Measurements from ENCODE around the gene PDE7B.

DNA sequence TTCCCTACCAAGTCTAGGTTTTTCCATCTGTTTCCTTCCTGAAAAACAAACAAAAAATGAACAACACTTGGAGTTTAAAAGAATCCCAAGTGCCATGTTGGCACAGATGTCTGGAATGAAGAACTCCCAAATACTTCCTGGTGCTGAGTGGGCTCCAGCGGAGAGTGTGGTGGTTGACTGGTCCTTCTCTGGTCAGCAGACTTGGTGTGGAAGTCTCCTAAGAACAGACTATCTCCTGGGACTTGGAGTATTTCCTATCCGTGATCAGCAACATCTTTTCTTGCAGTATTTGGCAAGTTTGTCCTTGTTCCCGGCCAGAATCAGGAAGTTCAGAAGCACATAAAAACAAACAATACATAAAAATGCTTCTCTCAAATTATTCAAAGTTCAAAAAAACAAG lies 244.5 kb downstream of the PDE7B start:
- TF ChIP-seq EZH2 (IDR thresholded peaks at IDR 0.05; ENCODE audit: borderline replicate concordance, low read length): no peak
- TF ChIP-seq, protein P1, sequence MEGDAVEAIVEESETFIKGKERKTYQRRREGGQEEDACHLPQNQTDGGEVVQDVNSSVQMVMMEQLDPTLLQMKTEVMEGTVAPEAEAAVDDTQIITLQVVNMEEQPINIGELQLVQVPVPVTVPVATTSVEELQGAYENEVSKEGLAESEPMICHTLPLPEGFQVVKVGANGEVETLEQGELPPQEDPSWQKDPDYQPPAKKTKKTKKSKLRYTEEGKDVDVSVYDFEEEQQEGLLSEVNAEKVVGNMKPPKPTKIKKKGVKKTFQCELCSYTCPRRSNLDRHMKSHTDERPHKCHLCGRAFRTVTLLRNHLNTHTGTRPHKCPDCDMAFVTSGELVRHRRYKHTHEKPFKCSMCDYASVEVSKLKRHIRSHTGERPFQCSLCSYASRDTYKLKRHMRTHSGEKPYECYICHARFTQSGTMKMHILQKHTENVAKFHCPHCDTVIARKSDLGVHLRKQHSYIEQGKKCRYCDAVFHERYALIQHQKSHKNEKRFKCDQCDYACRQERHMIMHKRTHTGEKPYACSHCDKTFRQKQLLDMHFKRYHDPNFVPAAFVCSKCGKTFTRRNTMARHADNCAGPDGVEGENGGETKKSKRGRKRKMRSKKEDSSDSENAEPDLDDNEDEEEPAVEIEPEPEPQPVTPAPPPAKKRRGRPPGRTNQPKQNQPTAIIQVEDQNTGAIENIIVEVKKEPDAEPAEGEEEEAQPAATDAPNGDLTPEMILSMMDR (IDR thresholded peaks at IDR 0.05; ENCODE audit: low read length): no peak

Data from OCI-LY1 (cell line).